Measurements from ENCODE around the gene P3H2.

P3H2 gene

DNA sequence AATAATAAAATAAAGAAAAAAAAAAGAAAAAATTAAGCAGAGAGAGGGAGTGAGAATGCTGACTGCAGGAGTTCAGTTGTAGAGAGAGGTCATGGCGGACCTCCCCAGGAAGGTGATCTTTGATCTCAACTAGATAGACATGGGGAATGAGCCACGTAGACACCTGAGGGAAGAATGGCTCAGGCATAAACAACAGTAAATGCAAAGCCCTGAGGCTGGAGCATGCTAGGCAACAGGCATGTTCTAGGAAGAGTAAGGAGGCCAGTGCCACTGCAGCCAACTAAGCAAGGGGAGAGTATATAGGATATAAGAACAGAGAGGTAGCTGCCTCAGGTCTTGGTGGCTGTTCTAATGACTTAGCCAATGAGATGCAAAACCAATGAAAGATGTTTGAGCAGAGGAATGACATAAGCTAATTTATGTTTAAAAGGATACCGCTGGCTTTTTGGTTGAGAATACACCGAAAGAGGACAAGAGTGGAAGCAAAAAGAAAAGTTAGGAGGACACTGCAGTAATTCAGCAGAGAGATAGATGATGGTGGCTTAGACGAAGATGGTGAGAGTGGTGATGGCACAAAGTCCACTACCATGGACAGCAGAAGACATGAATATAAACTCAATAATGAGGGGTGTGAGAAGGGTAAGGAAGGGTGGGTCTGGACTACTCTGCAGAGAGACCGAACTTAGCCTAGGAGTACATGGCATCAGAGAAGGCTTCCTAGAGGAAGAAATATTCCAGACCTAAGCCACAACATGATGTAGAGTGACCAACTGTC lies 174.6 kb downstream of the P3H2 start:
- no peak for DNase-seq (ENCODE audit: low read depth)

DNA sequence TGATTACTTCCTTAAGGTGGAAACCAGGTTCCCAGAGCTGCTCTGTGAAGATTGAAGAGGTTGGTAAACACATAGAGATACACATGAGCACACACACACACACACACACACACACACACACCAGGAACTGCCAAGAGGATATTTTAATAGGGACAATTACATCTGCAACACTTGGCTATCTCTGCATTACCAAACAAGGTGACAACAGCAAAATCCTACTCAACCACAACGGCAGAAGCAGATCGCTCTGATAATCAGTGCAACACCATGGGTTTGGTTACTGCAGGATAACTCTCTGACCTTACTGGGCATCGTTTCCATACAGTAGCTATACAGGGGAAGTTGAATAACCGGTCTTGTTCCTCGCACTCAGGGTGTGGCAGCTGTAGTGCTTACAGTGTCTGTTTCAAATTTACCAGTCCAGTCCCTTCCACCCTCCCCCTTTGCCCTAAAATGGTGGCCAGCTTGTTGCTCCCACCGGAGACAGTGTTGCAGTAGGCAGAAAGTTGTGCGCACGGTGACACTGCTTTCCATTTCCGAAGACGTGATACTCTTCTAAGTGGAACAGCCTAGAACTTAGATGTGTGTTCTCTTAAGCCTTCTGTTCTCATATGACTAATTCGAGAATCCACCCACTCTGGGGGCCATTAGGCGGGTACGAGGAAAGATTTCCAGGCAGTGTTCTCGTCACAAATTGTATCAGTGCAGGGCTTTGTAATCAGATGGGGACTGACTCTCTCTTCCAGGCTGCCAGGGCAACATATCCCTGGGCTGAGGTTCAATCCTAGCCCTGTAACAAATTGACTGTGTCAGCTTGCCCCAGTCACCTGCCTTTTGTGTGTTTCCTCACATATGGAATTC lies 176.2 kb downstream of the P3H2 start:
- DNase-seq (ENCODE audit: low read depth): no peak

DNA sequence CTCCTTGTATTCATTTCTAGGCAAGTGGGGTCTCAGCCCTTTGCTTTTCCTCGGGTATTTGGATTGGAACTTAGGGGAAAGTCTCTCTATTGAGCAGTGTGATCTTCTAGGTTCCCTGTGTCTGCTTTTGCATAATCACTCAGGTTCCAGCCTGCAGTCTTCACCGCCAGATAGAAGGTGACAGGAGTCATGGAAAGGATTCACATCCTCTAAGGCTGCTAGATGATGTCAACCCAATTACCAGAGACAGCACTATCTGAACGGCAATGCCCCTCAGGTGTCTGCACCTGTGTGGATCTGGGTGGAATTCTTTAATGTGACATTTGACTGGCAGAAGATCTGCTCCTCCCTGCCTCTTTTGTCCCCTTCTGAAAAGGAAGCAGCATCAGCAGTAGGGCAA lies 177.7 kb downstream of the P3H2 start:
- no peak for DNase-seq (ENCODE audit: low read depth)

DNA sequence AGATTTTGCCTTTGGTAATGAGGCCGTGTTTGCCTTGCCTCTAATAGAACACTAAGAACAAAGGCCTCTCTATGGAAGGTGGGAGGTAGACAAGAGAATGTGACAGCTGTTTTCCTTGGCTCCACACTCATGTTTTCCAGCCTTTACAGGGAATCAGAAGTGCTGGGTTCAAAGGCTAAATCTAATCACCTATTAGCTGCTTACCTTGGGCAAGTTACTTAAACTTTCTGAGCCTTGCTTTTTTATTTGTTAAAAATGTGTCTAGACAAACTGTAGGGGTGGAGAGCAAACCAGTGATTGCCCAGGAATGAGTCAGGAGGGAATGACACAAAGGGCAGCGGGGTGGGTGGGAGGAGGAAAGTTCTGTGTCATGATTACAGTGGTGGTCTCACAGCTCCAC lies 179.0 kb downstream of the P3H2 start:
- DNase-seq (ENCODE audit: low read depth): no peak

DNA sequence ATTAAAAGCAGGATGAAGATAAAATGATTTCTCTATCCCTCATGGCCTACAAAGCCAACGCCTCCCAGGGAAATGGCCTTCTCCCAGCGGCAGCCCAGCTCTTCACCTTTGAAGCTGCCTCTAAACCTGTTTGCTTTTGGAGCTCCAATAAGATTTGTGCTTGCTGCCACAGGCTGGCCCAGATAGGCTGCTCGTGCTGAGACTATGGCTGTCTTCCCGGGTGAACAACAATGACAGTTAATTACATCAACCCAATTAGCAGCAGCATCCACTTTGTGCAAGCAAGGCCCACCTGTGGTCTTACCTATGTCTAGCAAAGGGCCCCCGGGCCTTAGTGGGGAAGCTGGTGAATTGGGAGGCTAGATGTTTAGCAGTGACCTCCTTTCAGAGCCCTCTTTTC lies 179.6 kb downstream of the P3H2 start:
- DNase-seq (ENCODE audit: low read depth): no peak

DNA sequence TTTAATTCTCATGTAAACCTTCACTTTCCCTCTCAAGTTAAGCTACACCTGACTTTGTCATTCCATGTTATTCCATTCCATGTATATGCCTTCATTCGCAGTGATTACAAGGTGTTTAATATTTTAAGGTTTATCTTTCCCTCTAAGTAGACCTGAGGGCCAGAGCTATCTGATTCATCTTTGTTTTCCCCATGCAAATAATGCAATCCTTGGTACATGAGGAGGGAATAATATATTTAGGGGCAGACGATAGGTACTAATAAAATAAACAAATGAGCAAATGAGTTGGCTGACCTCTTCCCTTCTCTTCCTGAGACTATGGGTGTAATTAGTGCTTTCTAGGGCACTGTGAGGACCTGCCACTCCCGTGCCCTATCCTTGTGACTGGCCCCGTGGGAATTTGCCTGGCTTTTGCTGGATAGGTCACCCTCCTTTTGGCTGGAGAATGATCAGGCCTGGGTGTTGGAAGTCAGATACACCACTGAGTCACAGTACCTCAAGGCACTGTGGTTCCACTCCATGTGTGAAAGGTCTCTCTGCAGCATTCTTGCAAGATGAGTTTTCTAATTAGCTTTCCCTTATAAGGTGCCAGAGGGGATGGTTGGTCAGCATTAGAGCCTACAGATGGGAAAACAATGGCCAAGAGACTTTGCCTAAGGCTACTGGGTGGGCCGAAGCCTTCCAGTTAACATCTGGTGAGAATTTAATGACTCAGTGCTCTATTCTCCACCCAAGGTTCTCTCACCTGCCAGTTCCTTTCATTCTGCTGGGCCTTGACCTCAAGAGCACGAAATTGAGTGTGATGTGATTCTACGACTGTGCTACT lies 183.2 kb downstream of the P3H2 start:
- no peak for DNase-seq (ENCODE audit: low read depth)

DNA sequence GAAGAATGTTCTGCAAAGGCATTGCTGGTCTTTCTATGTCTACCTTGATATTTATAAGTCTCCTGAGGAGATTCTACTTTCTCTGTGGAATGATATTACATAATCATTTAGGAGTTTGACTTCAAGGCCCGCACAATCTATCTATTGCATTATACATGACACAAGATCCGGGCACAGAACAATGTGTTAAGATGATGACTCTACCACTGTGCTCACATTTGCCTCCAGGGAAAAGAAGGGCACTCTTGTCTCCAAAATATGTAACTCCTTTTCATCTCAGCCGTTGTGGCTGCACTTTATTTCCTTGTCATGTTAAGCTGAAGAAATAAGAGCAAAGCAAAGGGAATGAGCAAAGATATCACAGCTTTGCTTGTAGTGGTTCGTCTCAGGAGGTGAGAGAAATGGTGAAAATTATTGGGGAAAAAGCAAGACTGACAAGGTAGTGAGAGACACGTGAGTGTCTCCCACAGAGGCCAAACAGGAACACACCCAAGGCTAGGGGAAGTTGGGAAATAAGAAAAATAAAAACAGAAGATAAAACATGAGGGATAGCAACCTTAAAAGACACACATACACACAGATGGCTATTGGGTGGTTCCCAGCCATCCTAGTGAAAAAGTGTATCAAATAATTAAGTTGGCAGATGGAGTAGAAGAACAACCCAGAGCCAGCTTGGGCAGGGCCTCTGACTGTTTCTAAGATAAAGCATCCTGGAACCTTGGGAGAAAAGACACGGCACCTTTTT lies 184.3 kb downstream of the P3H2 start:
- no peak for DNase-seq (ENCODE audit: low read depth)

DNA sequence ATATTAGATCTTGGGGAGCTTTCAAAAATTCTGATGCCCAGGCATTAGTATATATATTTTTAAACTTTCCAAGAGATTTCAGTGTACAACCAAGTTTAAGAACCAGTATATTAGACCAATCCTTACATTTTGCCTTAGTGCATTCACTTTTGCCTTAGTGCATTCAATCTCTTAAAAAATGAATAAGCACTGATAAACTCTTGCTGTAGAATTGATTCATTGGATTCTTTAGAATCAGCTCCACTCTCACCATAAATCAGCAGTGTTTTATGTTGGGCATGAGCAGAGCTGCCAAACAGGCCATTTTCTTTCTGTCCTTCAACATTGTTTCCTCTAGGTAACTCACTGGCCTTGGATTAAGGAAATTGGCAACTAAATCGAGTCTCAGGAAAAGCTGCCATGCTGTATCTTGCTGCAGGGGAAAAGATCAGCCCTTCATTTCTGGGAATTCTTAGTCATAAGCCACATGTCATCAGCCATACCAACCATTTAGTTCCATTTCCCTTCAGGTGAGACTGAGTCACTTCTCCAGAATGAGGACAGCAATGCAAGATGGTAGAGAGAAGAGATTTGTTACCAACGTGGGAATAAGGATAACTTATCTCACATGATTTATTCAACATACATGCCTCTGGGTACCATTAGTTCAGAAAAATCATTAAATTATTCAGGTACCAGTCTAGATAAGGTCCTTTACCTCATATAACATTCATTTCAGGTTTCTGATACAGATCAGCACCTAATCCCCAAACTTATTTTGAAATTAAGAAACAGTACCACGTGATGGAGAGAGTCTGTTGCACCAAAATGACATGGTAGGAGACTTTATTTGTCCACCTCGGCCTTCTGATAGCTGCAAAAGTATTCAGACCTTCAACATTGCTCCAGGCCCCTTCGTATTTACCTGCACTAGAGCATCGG lies 192.5 kb downstream of the P3H2 start:
- no peak for DNase-seq (ENCODE audit: low read depth)

GRCh38 chr3:189921770-189922169 lies 198.9 kb downstream of the P3H2 start:
- DNase-seq (ENCODE audit: low read depth): no peak

GRCh38 chr3:189914799-189915198 lies 205.9 kb downstream of the P3H2 start:
- DNase-seq (ENCODE audit: low read depth): no peak

GRCh38 chr3:189911001-189911400 lies 209.7 kb downstream of the P3H2 start:
- no peak for DNase-seq (ENCODE audit: low read depth)

DNA sequence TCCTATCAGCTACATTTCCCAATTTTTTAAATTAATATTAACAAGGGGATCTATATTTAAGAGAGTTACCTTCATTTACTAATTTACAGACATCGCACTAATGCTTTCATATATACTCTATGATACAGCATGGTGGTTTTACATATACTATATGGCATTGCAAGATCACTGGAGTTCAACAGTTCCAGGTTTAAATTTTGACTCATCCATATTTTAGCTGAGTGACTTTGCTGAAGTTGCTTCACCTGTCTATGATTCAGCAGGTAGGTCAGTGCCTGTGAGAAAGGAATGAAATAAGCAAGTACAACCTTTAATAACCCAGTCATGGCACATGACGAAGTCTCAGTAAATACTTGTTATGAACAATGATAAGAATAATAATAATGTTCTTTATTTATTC lies 211.1 kb downstream of the P3H2 start:
- no peak for DNase-seq (ENCODE audit: low read depth)

DNA sequence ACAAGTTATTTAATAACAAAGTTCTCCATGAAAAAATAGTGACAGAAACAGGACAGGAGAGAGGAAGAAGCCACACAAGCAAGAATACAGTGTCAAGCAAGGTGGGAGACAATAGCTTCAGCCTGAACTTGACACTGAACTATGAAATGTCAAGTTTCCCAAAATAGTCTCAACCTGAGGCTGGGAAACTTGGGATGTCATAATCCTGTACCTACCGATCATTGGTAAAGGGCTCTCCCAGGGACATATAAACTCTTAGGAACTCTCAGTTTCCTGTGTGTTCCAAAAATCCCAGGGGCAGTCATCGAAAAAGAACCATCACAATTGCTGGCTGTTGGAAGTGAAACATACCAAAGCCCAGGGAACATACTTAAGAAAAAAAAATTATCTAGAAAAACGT lies 211.6 kb downstream of the P3H2 start:
- no peak for DNase-seq (ENCODE audit: low read depth)

GRCh38 chr3:189908646-189909045 lies 212.1 kb downstream of the P3H2 start:
- no peak for DNase-seq (ENCODE audit: low read depth)

DNA sequence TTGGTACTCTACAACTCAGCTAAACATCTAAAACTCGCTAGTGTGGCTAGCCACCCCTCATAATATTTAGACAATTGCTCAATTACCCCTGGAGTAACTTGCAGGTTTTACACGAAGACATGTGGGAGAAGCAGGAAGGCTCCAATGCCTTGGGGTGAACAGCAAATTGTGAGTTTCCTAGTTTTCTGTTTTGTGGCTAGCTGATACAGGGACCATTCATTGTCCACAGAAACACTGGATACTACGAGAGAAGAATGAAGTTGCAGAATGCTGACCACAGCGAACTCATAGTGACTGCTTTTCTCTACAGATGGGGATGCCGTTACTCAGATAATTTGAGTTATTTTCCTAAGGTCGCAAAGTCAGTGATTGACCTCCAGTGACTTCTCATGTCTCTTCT lies 212.9 kb downstream of the P3H2 start:
- no peak for DNase-seq (ENCODE audit: low read depth)
